GM23338 (cell line): Measurements from ENCODE around the gene NGFR. TPM values are rescaled to one million over a fixed set of nuclear protein-coding genes. Genes with fewer than 3 reads are reported as not detected.
A peak's percentile ranks its signal among the peaks of the same experiment; 100 is the strongest.

ENCODE experiments used
- ATAC-seq: fragments of 200-7000 bp; cut with Tn5 transposase; 3 replicates; pipeline ENCODE4 v1.9.1; 2020
- DNase-seq: peaks from one replicate; pipeline ENCODE4 v3.0.0-alpha.2; 2015; ENCODE audit warnings: low spot score
- H2AFZ ChIP-seq: fragments of 200-600 bp; sonication (generic); 2 replicates; pipeline ENCODE4 v1.8.0; 2016; ENCODE audit warnings: antibody characterized with exemption, mild to moderate bottlenecking, moderate library complexity
- H3F3A ChIP-seq: fragments of 200-600 bp; sonication (generic); replicated peaks from 2 replicates; pipeline ENCODE4 v1.8.0; 2017; ENCODE audit warnings: antibody characterized with exemption, mixed run types, low read depth
- H3K27ac ChIP-seq: fragments of 200-600 bp; sonication (generic); 2 replicates; pipeline ENCODE4 v1.6.1; 2016; ENCODE audit warnings: low read depth
- H3K27me3 ChIP-seq: fragments of 200-600 bp; sonication (generic); 2 replicates; pipeline ENCODE4 v1.8.0; 2016; ENCODE audit warnings: mild to moderate bottlenecking, mixed run types, moderate library complexity; ENCODE audit not compliant: insufficient read depth
- H3K36me3 ChIP-seq: fragments of 200-600 bp; sonication (generic); 2 replicates; pipeline ENCODE4 v1.8.0; 2016; ENCODE audit warnings: mild to moderate bottlenecking; ENCODE audit not compliant: insufficient read depth
- H3K4me1 ChIP-seq: fragments of 200-600 bp; sonication (generic); 2 replicates; pipeline ENCODE4 v1.8.0; 2016; ENCODE audit warnings: mild to moderate bottlenecking, moderate library complexity; ENCODE audit not compliant: insufficient read depth
- H3K4me2 ChIP-seq: fragments of 200-600 bp; sonication (generic); 2 replicates; pipeline ENCODE4 v1.7.1; 2017; ENCODE audit warnings: mixed run types
- H3K4me3 ChIP-seq: fragments of 200-600 bp; sonication (generic); 2 replicates; pipeline ENCODE4 v1.6.1; 2016; ENCODE audit warnings: mixed run types
- H3K79me2 ChIP-seq: fragments of 200-600 bp; sonication (generic); replicated peaks from 2 replicates; pipeline ENCODE4 v1.8.0; 2017; ENCODE audit warnings: mild to moderate bottlenecking; ENCODE audit not compliant: insufficient read depth
- H3K9me2 ChIP-seq: fragments of 200-600 bp; sonication (generic); 2 replicates; pipeline ENCODE4 v1.8.0; 2017; ENCODE audit not compliant: insufficient read depth
- H4K20me1 ChIP-seq: fragments of 200-600 bp; sonication (generic); replicated peaks from 2 replicates; pipeline ENCODE4 v1.8.0; 2017; ENCODE audit warnings: mild to moderate bottlenecking; ENCODE audit not compliant: insufficient read depth
- H3K27ac Mint-ChIP-seq: 2 replicates; pipeline ENCODE4 v1.8.0; 2020; ENCODE audit warnings: inconsistent platforms, mild to moderate bottlenecking, moderate library complexity, mixed read lengths
- H3K27me3 Mint-ChIP-seq: 3 replicates; pipeline ENCODE4 v1.8.0; 2022; ENCODE audit warnings: low read depth, mild to moderate bottlenecking, moderate library complexity, mixed read lengths, inconsistent platforms; ENCODE audit not compliant: insufficient read depth, poor library complexity
- H3K36me3 Mint-ChIP-seq: 3 replicates; pipeline ENCODE4 v1.8.0; 2021; ENCODE audit warnings: low read depth, mild to moderate bottlenecking, inconsistent platforms, moderate library complexity, mixed read lengths
- H3K4me1 Mint-ChIP-seq: 3 replicates; pipeline ENCODE4 v1.8.0; 2020; ENCODE audit warnings: mild to moderate bottlenecking, inconsistent platforms, mixed read lengths
- H3K4me3 Mint-ChIP-seq: 3 replicates; pipeline ENCODE4 v1.8.0; 2021; ENCODE audit warnings: moderate library complexity, mild to moderate bottlenecking, inconsistent platforms, mixed read lengths
- H3K9me3 Mint-ChIP-seq: 3 replicates; pipeline ENCODE4 v1.8.0; 2020; ENCODE audit warnings: moderate library complexity, mild to moderate bottlenecking, inconsistent platforms, mixed read lengths
- CREB1 ChIP-seq: fragments of 250-450 bp; sonication (Bioruptor Pico); IDR thresholded peaks from 2 replicates; pipeline ENCODE4 v1.5.0; 2020; ENCODE audit warnings: low read depth, mild to moderate bottlenecking, moderate library complexity
- ETS1 ChIP-seq: IDR thresholded peaks from 2 replicates; pipeline ENCODE4 v1.6.1; 2016; ENCODE audit warnings: antibody characterized with exemption
- EZH2 ChIP-seq: fragments of 200-600 bp; sonication (generic); IDR thresholded peaks from one replicate; pipeline ENCODE4 v1.8.0; 2017; ENCODE audit warnings: antibody characterized with exemption, mild to moderate bottlenecking, low read depth; ENCODE audit not compliant: unreplicated experiment
- EZH2phosphoT487 ChIP-seq: fragments of 200-600 bp; sonication (generic); IDR thresholded peaks from one replicate; pipeline ENCODE4 v1.8.1; 2018; ENCODE audit warnings: antibody characterized with exemption; ENCODE audit not compliant: unreplicated experiment
- JUNB ChIP-seq: IDR thresholded peaks from one replicate; pipeline ENCODE4 v1.6.1; 2016; ENCODE audit warnings: antibody characterized with exemption; ENCODE audit not compliant: unreplicated experiment
- NANOG ChIP-seq: IDR thresholded peaks from 2 replicates; pipeline ENCODE4 v1.6.1; 2016; ENCODE audit warnings: antibody characterized with exemption, borderline replicate concordance
- POLR2AphosphoS5 ChIP-seq: IDR thresholded peaks from 2 replicates; pipeline ENCODE4 v1.6.1; 2016; ENCODE audit warnings: antibody characterized with exemption, low read depth
- REST ChIP-seq: IDR thresholded peaks from one replicate; pipeline ENCODE4 v1.6.1; 2018; ENCODE audit warnings: antibody characterized with exemption; ENCODE audit not compliant: unreplicated experiment
- STAT1 ChIP-seq: IDR thresholded peaks from one replicate; pipeline ENCODE4 v1.6.1; 2016; ENCODE audit warnings: antibody characterized with exemption; ENCODE audit not compliant: unreplicated experiment
- ZNF114 ChIP-seq: fragments of 250-450 bp; sonication (Bioruptor Pico); IDR thresholded peaks from 2 replicates; pipeline ENCODE4 v1.5.0; 2020; ENCODE audit warnings: mild to moderate bottlenecking, moderate library complexity
- ZNF331 ChIP-seq: fragments of 250-450 bp; sonication (Bioruptor Pico); IDR thresholded peaks from 2 replicates; pipeline ENCODE4 v1.5.0; 2020; ENCODE audit warnings: low read depth, mild to moderate bottlenecking, moderate library complexity
- ZNF462 ChIP-seq: fragments of 250-450 bp; sonication (Bioruptor Pico); IDR thresholded peaks from 2 replicates; pipeline ENCODE4 v1.5.0; 2020; ENCODE audit warnings: mild to moderate bottlenecking, moderate library complexity
- polyA plus RNA-seq: library from polyadenylated mRNA; unstranded; fragments of >200 nt; fragmentation: Nextera tagmentation; extraction: Ambion mirVana; gene quantifications from 2 replicates; pipeline ENCODE4 v1.2.1, GENCODE V29; 2016
- total RNA-seq: library from RNA; depleted of rRNA; stranded (reverse); fragments of >200 nt; shearing (Covaris generic); gene quantifications from 2 replicates; pipeline ENCODE4 v1.2.3, GENCODE V29; 2014

The NGFR gene
- total and polyA plus RNA-seq, 2 experiments from 2014 or later = 2.8 to 6.9 TPM

DNA sequence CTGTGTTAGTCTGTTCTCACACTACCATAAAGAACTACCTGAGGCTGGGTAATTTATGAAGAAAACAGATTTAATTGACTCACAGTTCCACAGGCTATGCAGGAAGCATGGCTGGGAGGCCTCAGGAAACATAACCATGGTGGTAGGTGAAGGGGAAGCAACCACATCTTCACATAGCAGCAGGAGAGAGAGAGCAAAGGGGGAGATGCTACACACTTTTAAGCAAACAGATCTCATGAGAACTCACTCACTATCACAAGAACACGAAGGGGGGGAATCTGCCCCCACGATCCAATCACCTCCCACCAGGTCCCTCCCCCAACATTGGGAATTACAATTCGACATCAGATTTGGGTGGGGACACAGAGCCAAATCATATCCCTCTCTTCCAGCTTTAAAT, 48.8 kb downstream of the NGFR start (continued):
- TF ChIP-seq REST (no peak), POLR2AphosphoS5 (no peak), STAT1 (no peak), ETS1 (no peak)

- Histone ChIP-seq H3K4me1 (peaks cover 20% of the 10 kb centered on the region; the same call in 1 of the 2 replicates), H3K4me3 (no peak overlapping the region), H2AFZ (no peak overlapping the region; the same call in 1 of the 2 replicates), H3K27me3 (no peaks in the 10 kb centered on the region), H3K27ac (no peak overlapping the region), H3F3A (no peaks in the 10 kb centered on the region), H3K79me2 (no peaks in the 10 kb centered on the region), H4K20me1 (no peaks in the 10 kb centered on the region), H3K9me2 (no peaks in the 10 kb centered on the region), H3K36me3 (no peaks in the 10 kb centered on the region), H3K4me2 (peak overlapping the region; percentile 43; the same call in 1 of the 2 replicates)
- Mint-ChIP-seq H3K4me1 (peaks cover 30% of the 10 kb centered on the region), H3K36me3 (no peaks in the 10 kb centered on the region), H3K9me3 (peaks cover 5% of the 10 kb centered on the region; the same call in 1 of the 3 replicates), H3K4me3 (no peak overlapping the region), H3K27me3 (peaks cover 15% of the 10 kb centered on the region), H3K27ac (no peak overlapping the region)
- peak; percentile 24 for DNase-seq
- peak; percentile 10; the same call in 2 of the 3 replicates for ATAC-seq
- TF ChIP-seq NANOG (no peak), JUNB (no peak), ZNF114 (CRISPR knock-in tag) (no peak), ZNF462 (CRISPR knock-in tag) (no peak), ETS1 (no peak), CREB1 (CRISPR knock-in tag) (no peak), EZH2 (no peak), ZNF331 (CRISPR knock-in tag) (no peak), EZH2phosphoT487 (no peak), STAT1 (no peak)
These were observed 50.0 kb downstream of the NGFR start for GRCh38 chr17:49545007-49545660.
